Gastrocnemius medialis (tissue), 4 donors: ENCODE data around the gene RAB26. TPM values are rescaled to one million over a fixed set of nuclear protein-coding genes. Genes with fewer than 3 reads are reported as not detected.
"Not testable (repeated sequence)": the region's sequence is repeated elsewhere in the genome, so short reads cannot be mapped to it uniquely, and the experiment has no call there.

Experiments used
- ATAC-seq, 2 donors: fragments of 150-250 bp; one replicate each; pipeline ENCODE4 v1.9.1; 2016
- DNase-seq, 2 donors: peaks; one replicate each; pipeline ENCODE4 v3.0.0-alpha.2; 2019
- H3K27ac ChIP-seq, 4 donors: fragments of 200-600 bp; sonication (generic); 1 replicate in 1 of 4; 2 replicates in 3 of 4; pipeline ENCODE4 v1.5.1; 2016 to 2018; ENCODE audit warnings: mild to moderate bottlenecking in 2 of 4, moderate library complexity in 1 of 4
- H3K27me3 ChIP-seq, 3 donors: fragments of 200-600 bp; sonication (generic) in 2 of 3; 1 replicate in 1 of 3; 2 replicates in 2 of 3; pipeline versions ENCODE4 v1.5.1 to v1.6.0; 2016 to 2019; ENCODE audit warnings: mild to moderate bottlenecking in 1 of 3, moderate library complexity in 1 of 3
- H3K36me3 ChIP-seq, 2 donors: fragments of 200-600 bp; sonication (generic) in 1 of 2; one replicate each; pipeline ENCODE4 v1.5.1; 2017 to 2018
- H3K4me1 ChIP-seq, 2 donors: fragments of 200-600 bp; sonication (generic) in 1 of 2; one replicate each; pipeline ENCODE4 v1.5.1; 2016 to 2017; ENCODE audit warnings: mild to moderate bottlenecking in 2 of 2
- H3K4me3 ChIP-seq, 4 donors: fragments of 200-600 bp; sonication (generic) in 3 of 4; 1 replicate in 1 of 4; 2 replicates in 3 of 4; pipeline ENCODE4 v1.5.1; 2016 to 2019; ENCODE audit warnings: mild to moderate bottlenecking in 2 of 4
- H3K9me3 ChIP-seq, 3 donors: fragments of 200-600 bp; sonication (generic) in 2 of 3; 1 replicate in 1 of 3; 2 replicates in 2 of 3; pipeline ENCODE4 v1.5.1; 2016 to 2019
- CTCF ChIP-seq, 5 experiments: fragments of 450-650 bp in 3 of 5; fragments of 200-600 bp in 2 of 5; sonication (generic) in 2 of 5; IDR thresholded peaks in 4 of 5; conservative IDR thresholded peaks in 1 of 5; 1 replicate in 4 of 5; 2 replicates in 1 of 5; pipeline ENCODE4 v1.5.1; 2016 to 2019; ENCODE audit warnings: antibody characterized with exemption in 5 of 5, mild to moderate bottlenecking in 3 of 5, moderate library complexity in 3 of 5
- POLR2A ChIP-seq, 2 donors: fragments of 450-650 bp; IDR thresholded peaks; one replicate each; pipeline ENCODE4 v1.6.1; 2017; ENCODE audit warnings: antibody characterized with exemption in 2 of 2, mild to moderate bottlenecking in 2 of 2, moderate library complexity in 2 of 2
- in situ Hi-C, 4 donors: fragments of 200-750 bp; cut with MboI; loops; one replicate each; pipeline versions ENCODE4 v1.15.0 to v1.8.0; 2017; ENCODE audit warnings: low sequenced_read_pairs in 4 of 4
- intact Hi-C: fragments of 100-400 bp; cut with DNase I; formaldehyde crosslinking; loops from one replicate; pipeline ENCODE4 v1.15.1; 2023; ENCODE audit warnings: low total_unique reads
- total RNA-seq, 4 donors: library from RNA; depleted of rRNA; stranded (reverse); fragments of >200 nt; gene quantifications; one replicate each; pipeline versions ENCODE4 v1.1.0 to v1.2.3, GENCODE V29; 2016

The RAB26 gene
- total RNA-seq, 4 donors from 2014 or later = 1.3 to 4.2 TPM; not detected in 2

- Histone ChIP-seq H3K4me3 (no peak overlapping the region), H3K4me1 (peaks cover 22 to 37% of the 10 kb centered on the region in 2 donors), H3K9me3 (no peaks in the 10 kb centered on the region), H3K36me3 (peaks cover 0 to 31% of the 10 kb centered on the region in 2 donors), H3K27me3 (no peaks in the 10 kb centered on the region), H3K27ac (peak overlapping the region in 2 of 4 donors; percentile 63 to 83)
- DNase-seq (no peak), ATAC-seq (no peak)
- in situ Hi-C loops = no loop called here
- TF ChIP-seq POLR2A (IDR thresholded peaks at IDR 0.05) (no peak), CTCF (IDR thresholded peaks at IDR 0.05 in 4 of 5, conservative IDR thresholded peaks at IDR 0.05 in 1 of 5) (no peak)
- intact Hi-C loops = no loop called here
Measured at GRCh38 chr16:2115591-2115973, 32.8 kb upstream of the RAB26 start.

GRCh38 chr16:2116428-2116827 lies 32.0 kb upstream of the RAB26 start:
- H3K27me3 ChIP-seq, intact Hi-C loops, H3K9me3 ChIP-seq, DNase-seq, ATAC-seq, H3K4me3 ChIP-seq, in situ Hi-C loops: not testable (repeated sequence)
- Histone ChIP-seq H3K4me1 (peaks cover 30 to 45% of the 10 kb centered on the region in 2 donors), H3K36me3 (peaks cover 0 to 24% of the 10 kb centered on the region in 2 donors), H3K27ac (peak overlapping the region in 3 of 4 donors; percentile 45 to 72 (median 50))

GRCh38 chr16:2117341-2117740 lies 31.1 kb upstream of the RAB26 start:
- ATAC-seq, intact Hi-C loops, DNase-seq, H3K4me3 ChIP-seq, in situ Hi-C loops, H3K9me3 ChIP-seq, H3K27me3 ChIP-seq: not testable (repeated sequence)
- H3K27ac ChIP-seq = peak overlapping the region in 3 of 4 donors; percentile 10 to 72 (median 47)
- H3K36me3 ChIP-seq = peaks cover 0 to 16% of the 10 kb centered on the region in 2 donors
- peaks cover 37 to 54% of the 10 kb centered on the region in 2 donors for H3K4me1 ChIP-seq

- DNase-seq, H3K9me3 ChIP-seq, ATAC-seq, H3K27me3 ChIP-seq, intact Hi-C loops, H3K4me3 ChIP-seq, in situ Hi-C loops: not testable (repeated sequence)
- Histone ChIP-seq H3K27ac (peak overlapping the region; percentile 70 to 84 (median 74)), H3K36me3 (peaks cover 0 to 11% of the 10 kb centered on the region in 2 donors), H3K4me1 (peaks cover 45 to 62% of the 10 kb centered on the region in 2 donors)
Measured at GRCh38 chr16:2117960-2118722, 30.3 kb upstream of the RAB26 start.

GRCh38 chr16:2121325-2121724 lies 27.1 kb upstream of the RAB26 start:
- peaks cover 69 to 87% of the 10 kb centered on the region in 2 donors for H3K4me1 ChIP-seq
- peak overlapping the region in 2 of 4 donors; percentile 40 to 48 for H3K4me3 ChIP-seq
- TF ChIP-seq CTCF (IDR thresholded peaks at IDR 0.05 in 4 of 5, conservative IDR thresholded peaks at IDR 0.05 in 1 of 5) = peak in 4 of 5 experiments; percentile 12 to 48 (median 41)
- H3K36me3 ChIP-seq, in situ Hi-C loops, H3K9me3 ChIP-seq, H3K27me3 ChIP-seq: not testable (repeated sequence)
- ATAC-seq (peak; percentile 37 to 63), DNase-seq (peak; percentile 51 to 75)
- peak overlapping the region; percentile 98 to 100 (median 98) for H3K27ac ChIP-seq
- intact Hi-C loops = loop anchor here (1.0 to 2.0 kb wide), 2 partner anchors 19 to 27 kb away; partner anchors contain the start of gene RAB26

GRCh38 chr16:2121853-2122252 lies 26.6 kb upstream of the RAB26 start:
- intact Hi-C loops (loop anchor here (1.0 to 2.0 kb wide), 2 partner anchors 18 to 27 kb away; partner anchors contain the start of gene RAB26), in situ Hi-C loops (no loop called here)
- Histone ChIP-seq H3K27ac (peak overlapping the region; percentile 98 to 100 (median 98)), H3K4me1 (peaks cover 70 to 89% of the 10 kb centered on the region in 2 donors), H3K27me3 (no peaks in the 10 kb centered on the region), H3K9me3 (no peaks in the 10 kb centered on the region), H3K4me3 (peak overlapping the region in 3 of 4 donors; percentile 13 to 48 (median 40)), H3K36me3 (no peaks in the 10 kb centered on the region)
- DNase-seq (peak; percentile 50 to 82), ATAC-seq (peak; percentile 34 to 49)
- TF ChIP-seq POLR2A (IDR thresholded peaks at IDR 0.05) (no peak), CTCF (IDR thresholded peaks at IDR 0.05 in 4 of 5, conservative IDR thresholded peaks at IDR 0.05 in 1 of 5) (no peak)
